GM12891 (cell line): ENCODE data around the gene OOSP4A. TPM values are rescaled to one million over a fixed set of nuclear protein-coding genes. Genes with fewer than 3 reads are reported as not detected.

ENCODE experiments used
- DNase-seq: peaks from one replicate; pipeline ENCODE4 v3.0.0; 2011; ENCODE audit warnings: low spot score; ENCODE audit not compliant: insufficient read length
- FAIRE-seq: peaks from 2 replicates; lab custom pipeline; 2011; peaks lifted over from hg19 to GRCh38; lab: Jason Lieb, UNC
- PAX5 ChIP-seq: IDR thresholded peaks from 2 replicates; pipeline ENCODE4 v1.6.1; 2011; ENCODE audit warnings: low read length, moderate library complexity, mild to moderate bottlenecking; ENCODE audit not compliant: insufficient read depth, severe bottlenecking
- POLR2A ChIP-seq: IDR thresholded peaks from 2 replicates; pipeline ENCODE4 v1.6.1; 2011; ENCODE audit warnings: low read depth, low read length, control low read depth
- POLR2AphosphoS5 ChIP-seq: IDR thresholded peaks from 2 replicates; pipeline ENCODE4 v1.6.1; 2011; ENCODE audit warnings: low read depth, low read length, control low read depth
- POU2F2 ChIP-seq: IDR thresholded peaks from 2 replicates; pipeline ENCODE4 v1.6.1; 2011; ENCODE audit warnings: low read depth, mild to moderate bottlenecking, control low read depth, low read length, moderate library complexity
- SPI1 ChIP-seq: IDR thresholded peaks from 2 replicates; pipeline ENCODE4 v1.6.1; 2011; ENCODE audit warnings: low read depth, low read length, control low read depth
- TAF1 ChIP-seq: IDR thresholded peaks from 2 replicates; pipeline ENCODE4 v1.6.1; 2011; ENCODE audit warnings: low read depth, low read length, control low read depth
- polyA plus RNA-seq: library from polyadenylated mRNA; unstranded; fragments of >200 nt; gene quantifications from one replicate; pipeline ENCODE4 v1.2.1, GENCODE V29; 2012; ENCODE audit warnings: low read depth, missing spikeins, inconsistent platforms; ENCODE audit not compliant: missing spikeins

Gene OOSP4A
- not detected for polyA plus RNA-seq

DNA sequence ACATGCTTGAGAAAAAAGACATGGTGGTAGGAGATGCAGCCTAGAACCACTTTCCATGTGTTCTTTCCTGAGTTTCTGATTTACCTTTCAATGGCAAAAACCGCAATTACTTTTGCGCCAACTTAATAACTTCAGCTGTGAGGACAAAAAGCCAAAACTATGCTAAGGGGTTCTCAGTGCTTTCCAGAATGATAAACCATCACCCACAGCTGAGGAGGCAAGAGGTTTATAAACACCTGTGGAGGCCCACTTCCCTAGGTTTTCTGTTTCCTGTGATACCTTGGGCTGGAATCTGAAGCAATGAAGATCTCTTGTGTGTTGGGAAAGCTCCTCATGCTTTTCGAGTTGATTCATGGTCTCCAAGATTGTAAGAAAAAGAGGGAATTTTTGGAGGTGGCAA, at the start of gene OOSP4A:
OOSP4A (plus strand) TSS at position 301 of the 400 bp plus-strand sequence; CDS start at position 301, 0 bp downstream.
- TF ChIP-seq TAF1 (no peak), POLR2A (no peak), SPI1 (no peak), POLR2AphosphoS5 (no peak), POU2F2 (no peak), PAX5 (no peak)
- DNase-seq: no peak
- no peak for FAIRE-seq

DNA sequence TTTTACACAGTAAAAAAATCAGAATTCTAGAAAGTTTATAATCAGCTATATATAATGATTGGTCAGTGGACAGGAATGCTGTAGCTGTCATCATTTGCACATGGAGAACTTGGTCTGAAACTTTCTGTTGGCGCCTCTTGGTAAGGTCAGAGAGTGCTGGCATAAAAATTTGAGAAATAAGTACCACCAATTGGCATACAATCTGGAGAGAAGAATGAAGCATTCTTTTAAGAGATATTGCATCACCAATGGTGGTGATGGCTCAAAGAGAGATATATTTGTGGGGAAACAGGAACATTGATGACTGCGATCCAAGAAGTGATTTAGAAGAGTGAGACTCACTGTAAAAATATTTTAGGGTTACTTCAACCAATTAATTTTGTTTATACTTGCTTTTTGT, 45.4 kb upstream of the OOSP4A start:
- FAIRE-seq (no peak), DNase-seq (no peak)
- TF ChIP-seq POU2F2 (no peak), PAX5 (no peak), POLR2AphosphoS5 (no peak)

DNA sequence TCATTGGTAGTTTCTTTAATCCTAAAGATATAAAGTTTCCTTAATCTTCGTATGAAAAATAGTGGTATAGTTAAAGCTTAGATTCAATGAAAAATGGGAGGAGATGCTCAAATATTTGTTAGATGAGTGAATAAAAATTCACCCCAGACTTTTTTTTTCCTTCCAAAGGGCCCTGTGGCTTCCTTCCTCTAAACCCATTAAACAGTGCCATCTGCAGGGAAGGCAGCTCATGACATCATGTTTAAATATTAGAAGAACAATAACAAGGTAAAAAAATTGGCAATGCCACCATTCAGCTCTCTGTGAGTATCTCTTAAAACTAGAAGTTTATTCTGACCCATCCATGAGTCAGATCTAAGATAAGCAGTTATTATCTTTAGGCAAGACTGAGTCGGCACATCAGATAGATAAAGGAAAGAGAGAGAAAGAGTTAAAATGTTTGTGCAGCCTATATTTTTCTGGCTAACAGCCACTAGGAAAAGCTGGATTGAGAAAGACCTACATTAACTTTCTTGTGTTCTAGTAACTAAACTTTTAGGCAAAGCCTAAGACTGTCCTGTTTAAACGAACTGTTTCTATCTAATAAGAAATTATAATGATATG, 44.7 kb upstream of the OOSP4A start:
- no peak for TF ChIP-seq POLR2A
- TF ChIP-seq POU2F2: no peak
- TF ChIP-seq SPI1: no peak
- TF ChIP-seq PAX5: no peak
- no peak for TF ChIP-seq TAF1
- TF ChIP-seq POLR2AphosphoS5: no peak
- peak; percentile 6 for DNase-seq
- no peak for FAIRE-seq

DNA sequence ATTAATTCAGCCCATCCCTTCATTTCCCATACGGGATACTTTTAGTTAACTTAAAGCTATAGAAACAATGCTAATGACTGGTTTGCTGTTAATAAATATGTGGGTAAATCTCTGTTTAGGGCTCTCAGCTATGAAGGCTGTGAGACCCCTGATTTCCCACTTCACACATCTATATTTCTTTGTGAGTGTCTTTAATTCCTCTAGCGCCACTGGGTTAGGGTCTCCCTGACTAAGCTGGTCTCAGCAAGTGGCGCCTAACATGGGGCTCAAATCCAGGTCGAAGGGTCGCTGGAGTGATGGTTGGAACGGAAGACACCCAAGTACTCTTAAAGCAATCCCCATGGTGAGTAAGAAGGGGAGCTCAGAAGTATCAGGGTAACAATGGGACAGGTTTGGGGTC, 40.0 kb upstream of the OOSP4A start:
- DNase-seq: no peak
- no peak for TF ChIP-seq POLR2A
- TF ChIP-seq POLR2AphosphoS5: no peak
- TF ChIP-seq TAF1: no peak
- TF ChIP-seq PAX5: no peak
- TF ChIP-seq POU2F2: no peak
- no peak for TF ChIP-seq SPI1
- FAIRE-seq: no peak

DNA sequence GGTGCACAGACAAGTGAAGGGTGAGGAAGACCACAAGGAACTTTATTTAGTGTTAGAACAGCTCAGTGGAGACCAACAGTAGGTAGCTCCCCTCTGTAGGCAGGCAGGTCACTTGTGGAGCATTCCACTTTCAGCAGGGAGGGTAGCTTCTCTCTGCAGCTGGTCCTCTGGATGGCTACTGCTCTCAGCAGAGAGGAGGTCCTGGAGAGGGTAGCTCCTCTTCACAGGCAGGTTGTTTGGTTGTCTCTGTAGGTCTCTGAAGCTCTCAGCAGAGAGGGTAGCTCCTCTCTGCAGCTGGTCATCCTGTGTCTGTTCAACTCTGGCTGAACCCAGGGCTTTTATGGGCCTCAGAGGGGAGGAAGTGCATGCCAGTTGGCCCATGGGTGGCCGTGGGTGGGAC, 32.1 kb upstream of the OOSP4A start:
- no peak for TF ChIP-seq POLR2AphosphoS5
- TF ChIP-seq TAF1: no peak
- FAIRE-seq (no peak), DNase-seq (no peak)

DNA sequence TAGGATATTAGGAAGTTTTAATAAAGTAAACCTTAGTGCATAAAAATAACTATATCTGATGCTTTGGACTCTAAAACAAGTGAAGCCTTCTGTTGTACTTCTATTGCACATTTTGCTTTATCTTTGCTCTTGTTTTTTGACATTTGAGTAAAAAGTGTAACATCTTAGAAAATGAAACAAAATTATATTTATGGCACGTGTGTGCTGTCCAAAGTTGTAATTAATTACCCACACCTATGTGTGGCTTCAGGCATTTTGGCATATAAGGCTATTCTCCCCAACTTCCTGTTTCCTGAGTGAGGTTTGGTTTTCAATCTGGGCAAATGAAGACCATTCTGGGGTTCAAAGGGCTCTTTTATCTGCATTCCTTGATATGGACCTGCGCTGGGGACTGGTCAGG, 25.7 kb upstream of the OOSP4A start, which contains the start of gene OOSP1:
OOSP1 (plus strand) TSS at position 301 of the 400 bp plus-strand sequence; CDS start at position 324, 23 bp downstream.
- TF ChIP-seq PAX5 (no peak), POLR2A (no peak), SPI1 (no peak), POU2F2 (no peak), POLR2AphosphoS5 (no peak), TAF1 (no peak)
- no peak for DNase-seq

DNA sequence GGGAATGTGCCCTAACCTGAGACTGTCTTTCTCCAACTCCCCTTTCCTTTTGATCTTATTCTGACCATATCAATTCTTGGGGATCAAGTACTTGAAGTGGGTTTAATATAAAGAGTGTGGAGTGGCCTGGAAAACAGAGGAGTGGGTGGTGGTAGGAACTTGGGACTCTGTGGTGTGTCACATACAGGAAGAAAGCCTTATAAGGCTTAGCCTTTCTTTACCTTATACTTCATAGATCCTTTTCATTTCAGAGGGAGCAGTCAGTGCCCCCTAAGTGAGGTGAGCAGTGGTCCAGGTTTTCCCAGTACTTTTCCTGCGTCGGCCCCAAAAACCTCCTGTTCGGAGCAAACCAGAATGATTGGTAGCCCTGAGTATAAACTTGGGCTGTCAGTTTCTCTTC, 25.1 kb upstream of the OOSP4A start:
- no peak for FAIRE-seq

More for the DNA sequence above, 25.7 kb upstream of the OOSP4A start, which contains the start of gene OOSP1:
- FAIRE-seq: no peak

DNA sequence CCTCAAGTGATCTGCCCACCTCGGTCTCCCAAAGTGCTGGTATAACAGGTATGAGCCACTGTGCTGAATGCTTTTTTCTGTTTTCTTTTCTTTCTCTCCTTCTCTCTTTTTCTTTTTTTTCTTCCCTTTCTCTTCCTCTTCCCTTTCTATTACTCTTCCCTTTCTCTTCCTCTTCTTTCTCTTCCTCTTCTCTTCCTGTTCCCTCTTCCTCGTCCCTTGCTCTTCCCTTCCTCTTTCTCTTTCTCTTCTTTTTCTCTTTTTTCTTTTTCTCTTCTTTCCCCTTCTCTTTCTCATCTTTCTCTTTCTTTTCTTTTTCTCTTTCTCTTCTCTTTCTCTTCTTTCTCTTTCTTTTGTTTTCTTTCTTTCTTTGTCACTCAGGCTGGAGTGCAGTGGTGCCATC, 24.4 kb upstream of the OOSP4A start:
- DNase-seq (no peak), FAIRE-seq (no peak)
- TF ChIP-seq PAX5 (no peak), POLR2A (no peak), TAF1 (no peak), POLR2AphosphoS5 (no peak), SPI1 (no peak), POU2F2 (no peak)

More for the DNA sequence above, 25.1 kb upstream of the OOSP4A start:
- TF ChIP-seq SPI1 (no peak), POU2F2 (no peak)
- no peak for DNase-seq

DNA sequence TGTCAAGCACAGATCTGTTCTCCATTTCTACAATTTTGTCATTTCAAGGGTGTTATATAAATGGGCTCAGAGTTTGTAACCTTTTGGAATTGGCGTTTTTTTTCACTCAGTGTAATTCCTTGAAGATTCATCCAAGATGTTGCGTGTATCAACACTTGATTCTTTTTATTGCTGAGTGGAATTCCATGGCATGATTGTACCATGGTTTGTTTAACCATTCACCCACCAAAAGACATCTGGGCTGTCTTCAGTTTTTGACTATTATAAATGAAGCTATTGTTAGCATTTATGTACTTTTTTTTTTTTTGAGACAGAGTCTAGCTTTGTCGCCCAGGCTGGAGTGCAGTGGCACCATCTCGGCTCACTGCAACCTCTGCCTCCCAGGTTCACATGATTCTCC, 22.7 kb upstream of the OOSP4A start:
- FAIRE-seq (no peak), DNase-seq (no peak)
- TF ChIP-seq POU2F2 (no peak), TAF1 (no peak), PAX5 (no peak), POLR2AphosphoS5 (no peak), POLR2A (no peak), SPI1 (no peak)

DNA sequence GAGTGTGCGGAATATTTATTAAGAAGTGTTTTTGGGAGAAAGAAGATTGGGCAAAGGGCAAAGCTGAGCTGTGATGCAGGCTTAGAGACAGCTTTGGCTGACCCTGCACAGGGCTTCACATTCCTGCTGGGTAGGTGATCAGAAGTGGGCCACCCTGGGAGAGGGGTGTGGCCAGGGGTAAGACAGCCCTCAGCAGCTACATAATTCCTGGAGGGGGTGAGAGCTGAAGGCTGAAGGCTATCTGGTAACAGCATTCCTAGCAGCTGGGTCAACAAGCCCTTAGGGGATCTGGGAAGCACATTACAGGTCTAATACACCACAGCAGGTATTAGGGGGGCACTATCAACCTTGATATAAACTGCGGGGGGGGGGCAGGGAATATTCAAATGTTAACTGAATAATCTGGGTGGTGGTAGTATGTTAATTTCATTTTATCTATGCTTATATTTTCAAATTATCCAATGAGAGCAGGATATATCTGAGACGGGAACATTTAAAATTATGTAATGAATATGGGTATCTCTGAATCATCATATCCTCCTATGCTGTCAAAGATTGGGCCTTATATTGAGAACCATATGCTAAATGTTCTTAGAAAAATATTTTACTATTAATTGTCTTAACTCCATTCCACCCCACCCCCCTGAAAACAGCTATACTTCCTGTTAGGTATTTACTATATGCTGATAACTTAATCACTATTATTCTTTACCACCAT, 19.7 kb upstream of the OOSP4A start:
- DNase-seq: no peak
- no peak for TF ChIP-seq POU2F2
- TF ChIP-seq POLR2AphosphoS5: no peak
- TF ChIP-seq POLR2A: no peak
- TF ChIP-seq TAF1: no peak
- no peak for FAIRE-seq
